Measurements from ENCODE around the gene OSMR.

GRCh38 chr5:38823503-38823902 lies 22.3 kb upstream of the OSMR start:
- TF ChIP-seq EZH2 (IDR thresholded peaks at IDR 0.05; ENCODE audit: borderline replicate concordance, low read depth, low read length, severe bottlenecking) (no peak), CTCF (IDR thresholded peaks at IDR 0.05; ENCODE audit: borderline replicate concordance, extremely low read depth, low read length, poor library complexity, severe bottlenecking) (no peak)

Measured in DND-41 (cell line).